HEK293T (cell line): ENCODE data around the gene BACH2.

Experiments used
- ARNT ChIP-seq: fragments of 450-650 bp; IDR thresholded peaks from 2 replicates; pipeline ENCODE4 v1.6.1; 2017; ENCODE audit warnings: mild to moderate bottlenecking
- BHLHE40 ChIP-seq: fragments of 450-650 bp; IDR thresholded peaks from 2 replicates; pipeline ENCODE4 v1.6.1; 2016; ENCODE audit warnings: mild to moderate bottlenecking, moderate library complexity, borderline replicate concordance
- CTBP1 ChIP-seq: fragments of 450-650 bp; IDR thresholded peaks from 2 replicates; pipeline ENCODE4 v1.6.1; 2016; ENCODE audit warnings: borderline replicate concordance
- ELF4 ChIP-seq: fragments of 450-650 bp; IDR thresholded peaks from 2 replicates; pipeline ENCODE4 v1.6.1; 2017; ENCODE audit warnings: antibody characterized with exemption
- FOXA1 ChIP-seq: fragments of 450-650 bp; IDR thresholded peaks from 2 replicates; pipeline ENCODE4 v1.6.1; 2016; ENCODE audit warnings: mild to moderate bottlenecking
- FOXK2 ChIP-seq: fragments of 450-650 bp; IDR thresholded peaks from 2 replicates; pipeline ENCODE4 v1.6.1; 2016; ENCODE audit warnings: mild to moderate bottlenecking
- FOXM1 ChIP-seq: fragments of 450-650 bp; IDR thresholded peaks from 2 replicates; pipeline ENCODE4 v1.6.1; 2017; ENCODE audit warnings: mild to moderate bottlenecking, borderline replicate concordance
- HDGF ChIP-seq: fragments of 450-650 bp; IDR thresholded peaks from 2 replicates; pipeline ENCODE4 v1.6.1; 2017; ENCODE audit warnings: antibody characterized with exemption, borderline replicate concordance
- SP1 ChIP-seq: fragments of 450-650 bp; IDR thresholded peaks from 2 replicates; pipeline ENCODE4 v1.6.1; 2017
- SUZ12 ChIP-seq: fragments of 450-650 bp; IDR thresholded peaks from 2 replicates; pipeline ENCODE4 v1.6.1; 2016; ENCODE audit warnings: mild to moderate bottlenecking

DNA sequence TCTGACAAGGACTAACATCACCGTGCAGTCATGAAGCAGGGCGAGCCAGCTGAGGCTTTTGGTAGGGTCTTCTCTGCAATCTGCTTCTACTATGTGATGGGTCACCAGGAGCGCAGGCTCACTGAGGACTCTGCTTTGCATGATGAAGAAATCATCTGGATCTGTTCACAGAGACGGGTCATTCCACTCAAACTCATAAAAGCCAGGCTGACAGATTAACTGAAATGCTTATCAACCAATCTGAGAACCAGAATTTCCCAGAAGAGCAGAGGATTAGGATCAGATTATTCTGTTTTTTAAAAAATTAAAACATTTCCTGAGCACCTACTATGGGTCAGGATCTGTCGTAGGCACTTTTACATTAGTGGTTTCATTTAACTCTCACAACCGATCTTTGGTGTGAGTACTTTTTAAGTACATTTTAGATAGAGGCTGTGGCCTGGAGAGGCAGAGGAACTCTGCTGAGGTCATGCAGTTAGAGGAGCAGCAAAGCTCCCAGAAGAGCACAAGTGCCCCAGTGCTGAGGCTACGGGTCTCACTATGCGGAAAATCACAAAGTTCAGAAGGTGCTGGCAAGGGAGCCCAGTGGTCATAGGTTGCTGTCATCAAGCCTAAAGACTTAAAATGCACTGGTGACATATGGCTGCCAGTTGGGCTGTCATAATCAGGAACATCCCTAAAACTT, 109.1 kb downstream of the BACH2 start:
- TF ChIP-seq SUZ12 (no peak), CTBP1 (no peak), FOXK2 (no peak), ARNT (no peak), ELF4 (no peak), BHLHE40 (no peak), SP1 (no peak), FOXA1 (no peak), FOXM1 (no peak), HDGF (no peak)
